K562 (cell line): ENCODE data around the gene TBC1D25. TPM values are rescaled to one million over a fixed set of nuclear protein-coding genes. Genes with fewer than 3 reads are reported as not detected.
A peak's percentile ranks its signal among the peaks of the same experiment; 100 is the strongest.

Experiments
- CBFB ChIP-seq: sonication (generic); formaldehyde crosslinking; IDR thresholded peaks from 2 replicates; pipeline ENCODE4 v1.4.0; 2020; ENCODE audit warnings: mild to moderate bottlenecking, missing genetic modification reagents
- GTF2F1 ChIP-seq: IDR thresholded peaks from 2 replicates; pipeline ENCODE4 v1.6.1; 2011; ENCODE audit warnings: low read depth, low read length, improper control_type of control experiment
- JUN ChIP-seq, 2 experiments: sonication (generic) in 1 of 2; formaldehyde crosslinking in 1 of 2; IDR thresholded peaks; 2 replicates each; pipeline versions ENCODE4 v1.6.1 to v1.8.0; 2012 to 2022; ENCODE audit warnings: borderline replicate concordance in 2 of 2, mild to moderate bottlenecking in 2 of 2, improper control_type of control experiment in 1 of 2, low read depth in 1 of 2, low read length in 1 of 2, missing genetic modification reagents in 1 of 2
- POLR3G ChIP-seq: IDR thresholded peaks from 2 replicates; pipeline ENCODE4 v1.6.1; 2011; ENCODE audit not compliant: insufficient read length, insufficient replicate concordance; ENCODE audit errors: extremely low read depth
- RCOR1 ChIP-seq, 2 experiments: IDR thresholded peaks; 2 replicates each; pipeline ENCODE4 v1.6.1; 2012; ENCODE audit warnings: low read depth in 2 of 2, low read length in 2 of 2, borderline replicate concordance in 1 of 2, improper control_type of control experiment in 1 of 2
- RNF2 ChIP-seq: sonication (generic); IDR thresholded peaks from 2 replicates; pipeline ENCODE4 v1.6.1; 2016
- SAFB2 ChIP-seq: fragments of 200-400 bp; formaldehyde crosslinking; IDR thresholded peaks from 2 replicates; pipeline ENCODE4 v1.6.1; 2018; ENCODE audit warnings: borderline replicate concordance, low read length, low read depth, moderate library complexity; ENCODE audit not compliant: severe bottlenecking
- TCF3 ChIP-seq: sonication (generic); formaldehyde crosslinking; IDR thresholded peaks from 2 replicates; pipeline ENCODE4 v1.4.0; 2020; ENCODE audit warnings: mild to moderate bottlenecking, missing genetic modification reagents
- VEZF1 ChIP-seq: fragments of 200-800 bp; sonication (Bioruptor generic); IDR thresholded peaks from 2 replicates; pipeline ENCODE4 v1.6.1; 2017; ENCODE audit warnings: missing genetic modification characterization, missing compliant biosample characterization
- ZBTB5 ChIP-seq: fragments of 450-650 bp; IDR thresholded peaks from 2 replicates; pipeline ENCODE4 v1.6.1; 2017; ENCODE audit warnings: antibody characterized with exemption
- ZNF511 ChIP-seq: sonication (generic); formaldehyde crosslinking; IDR thresholded peaks from 2 replicates; pipeline ENCODE4 v1.8.0; 2022; ENCODE audit warnings: mild to moderate bottlenecking, missing genetic modification reagents
- polyA plus RNA-seq, 8 experiments: library from polyadenylated mRNA; depleted of rRNA in 4 of 8; stranded (reverse) in 5 of 8; unstranded in 3 of 8; fragments of >200 nt; fragmentation: Nextera tagmentation in 2 of 8; fragmentation: Illumina TruSeq in 1 of 8; extraction: Ambion mirVana in 2 of 8; extraction: Trizol in 1 of 8; gene quantifications; 2 replicates each; pipeline versions ENCODE4 v1.2.1 to v1.2.3, GENCODE V29; 2011 to 2014; ENCODE audit warnings: inconsistent platforms in 1 of 8, missing spikeins in 1 of 8
- total RNA-seq, 7 experiments: library from RNA; depleted of rRNA in 6 of 7; stranded (reverse); fragments of >200 nt in 6 of 7; fragmentation: Illumina TruSeq in 2 of 7; extraction: Trizol in 2 of 7; gene quantifications; 2 replicates each; pipeline versions ENCODE4 v1.2.1 to v1.2.3, GENCODE V29; 2011 to 2021; ENCODE audit warnings: low replicate concordance in 1 of 7
- TF ChIP-seq, protein P1 (sequence below): sonication (generic); formaldehyde crosslinking; IDR thresholded peaks from 2 replicates; pipeline ENCODE4 v1.8.1; 2023; ENCODE audit warnings: mild to moderate bottlenecking, missing genetic modification reagents
- TF ChIP-seq, protein P2 (sequence below): fragments of 250-450 bp; sonication (Bioruptor Pico); IDR thresholded peaks from 2 replicates; pipeline ENCODE4 v1.6.1; 2021; ENCODE audit warnings: mild to moderate bottlenecking
- TF ChIP-seq, protein P3 (sequence below): fragments of 450-650 bp; IDR thresholded peaks from 2 replicates; pipeline ENCODE4 v1.7.1; 2018; ENCODE audit warnings: mild to moderate bottlenecking, low read depth; ENCODE audit not compliant: partially characterized antibody

TBC1D25 gene
- total and polyA plus RNA-seq, 9 of the 15 experiments (the other 6 are each of a cell fraction or from before 2014, with no cell fraction given), result 0.62 to 10.6 (median 3.9) TPM

- TF ChIP-seq JUN (IDR thresholded peaks at IDR 0.05; ENCODE audit: borderline replicate concordance, low read depth, low read length) (no peak), JUN (CRISPR knock-in tag; IDR thresholded peaks at IDR 0.05; ENCODE audit: borderline replicate concordance) (no peak), ZNF511 (no peak), RCOR1 (IDR thresholded peaks at IDR 0.05; ENCODE audit: borderline replicate concordance in 1 of 2, low read depth in 2 of 2, low read length in 2 of 2) (no peak; a peak in 2 of 4 replicates), VEZF1 (peak; percentile 55), TCF3 (CRISPR knock-in tag) (no peak), SAFB2 (no peak), CBFB (no peak), POLR3G (no peak), ZBTB5 (no peak), GTF2F1 (peak; percentile 84), RNF2 (no peak)
- TF ChIP-seq, protein P1, sequence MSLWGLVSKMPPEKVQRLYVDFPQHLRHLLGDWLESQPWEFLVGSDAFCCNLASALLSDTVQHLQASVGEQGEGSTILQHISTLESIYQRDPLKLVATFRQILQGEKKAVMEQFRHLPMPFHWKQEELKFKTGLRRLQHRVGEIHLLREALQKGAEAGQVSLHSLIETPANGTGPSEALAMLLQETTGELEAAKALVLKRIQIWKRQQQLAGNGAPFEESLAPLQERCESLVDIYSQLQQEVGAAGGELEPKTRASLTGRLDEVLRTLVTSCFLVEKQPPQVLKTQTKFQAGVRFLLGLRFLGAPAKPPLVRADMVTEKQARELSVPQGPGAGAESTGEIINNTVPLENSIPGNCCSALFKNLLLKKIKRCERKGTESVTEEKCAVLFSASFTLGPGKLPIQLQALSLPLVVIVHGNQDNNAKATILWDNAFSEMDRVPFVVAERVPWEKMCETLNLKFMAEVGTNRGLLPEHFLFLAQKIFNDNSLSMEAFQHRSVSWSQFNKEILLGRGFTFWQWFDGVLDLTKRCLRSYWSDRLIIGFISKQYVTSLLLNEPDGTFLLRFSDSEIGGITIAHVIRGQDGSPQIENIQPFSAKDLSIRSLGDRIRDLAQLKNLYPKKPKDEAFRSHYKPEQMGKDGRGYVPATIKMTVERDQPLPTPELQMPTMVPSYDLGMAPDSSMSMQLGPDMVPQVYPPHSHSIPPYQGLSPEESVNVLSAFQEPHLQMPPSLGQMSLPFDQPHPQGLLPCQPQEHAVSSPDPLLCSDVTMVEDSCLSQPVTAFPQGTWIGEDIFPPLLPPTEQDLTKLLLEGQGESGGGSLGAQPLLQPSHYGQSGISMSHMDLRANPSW (CRISPR knock-in tag), result no peak
- TF ChIP-seq, protein P2, sequence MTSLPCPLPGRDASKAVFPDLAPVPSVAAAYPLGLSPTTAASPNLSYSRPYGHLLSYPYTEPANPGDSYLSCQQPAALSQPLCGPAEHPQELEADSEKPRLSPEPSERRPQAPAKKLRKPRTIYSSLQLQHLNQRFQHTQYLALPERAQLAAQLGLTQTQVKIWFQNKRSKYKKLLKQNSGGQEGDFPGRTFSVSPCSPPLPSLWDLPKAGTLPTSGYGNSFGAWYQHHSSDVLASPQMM (CRISPR knock-in tag), result no peak
- TF ChIP-seq, protein P3, sequence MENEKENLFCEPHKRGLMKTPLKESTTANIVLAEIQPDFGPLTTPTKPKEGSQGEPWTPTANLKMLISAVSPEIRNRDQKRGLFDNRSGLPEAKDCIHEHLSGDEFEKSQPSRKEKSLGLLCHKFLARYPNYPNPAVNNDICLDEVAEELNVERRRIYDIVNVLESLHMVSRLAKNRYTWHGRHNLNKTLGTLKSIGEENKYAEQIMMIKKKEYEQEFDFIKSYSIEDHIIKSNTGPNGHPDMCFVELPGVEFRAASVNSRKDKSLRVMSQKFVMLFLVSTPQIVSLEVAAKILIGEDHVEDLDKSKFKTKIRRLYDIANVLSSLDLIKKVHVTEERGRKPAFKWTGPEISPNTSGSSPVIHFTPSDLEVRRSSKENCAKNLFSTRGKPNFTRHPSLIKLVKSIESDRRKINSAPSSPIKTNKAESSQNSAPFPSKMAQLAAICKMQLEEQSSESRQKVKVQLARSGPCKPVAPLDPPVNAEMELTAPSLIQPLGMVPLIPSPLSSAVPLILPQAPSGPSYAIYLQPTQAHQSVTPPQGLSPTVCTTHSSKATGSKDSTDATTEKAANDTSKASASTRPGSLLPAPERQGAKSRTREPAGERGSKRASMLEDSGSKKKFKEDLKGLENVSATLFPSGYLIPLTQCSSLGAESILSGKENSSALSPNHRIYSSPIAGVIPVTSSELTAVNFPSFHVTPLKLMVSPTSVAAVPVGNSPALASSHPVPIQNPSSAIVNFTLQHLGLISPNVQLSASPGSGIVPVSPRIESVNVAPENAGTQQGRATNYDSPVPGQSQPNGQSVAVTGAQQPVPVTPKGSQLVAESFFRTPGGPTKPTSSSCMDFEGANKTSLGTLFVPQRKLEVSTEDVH, result peak; percentile 62
Observed at GRCh38 chrX:48521353-48522243, 17.9 kb upstream of the TBC1D25 start, which contains the start of gene EBP (continued).
